Left lung (tissue), 10 donors: ENCODE measurements around the gene ZFP36. TPM values are rescaled to one million over a fixed set of nuclear protein-coding genes. Genes with fewer than 3 reads are reported as not detected.

Experiments used
- ATAC-seq: fragments of 200-7000 bp; cut with Tn5 transposase; one replicate; pipeline ENCODE4 v1.9.1; 2020; ENCODE audit warnings: moderate library complexity
- DNase-seq, 4 donors: peaks; one replicate each; pipeline ENCODE4 v3.0.0-alpha.2; 2013 to 2020
- H3K27ac ChIP-seq, 2 donors: fragments of 200-600 bp; sonication (generic) in 1 of 2; one replicate each; pipeline versions ENCODE4 v1.5.0 to v1.8.0; 2020 to 2021
- H3K27me3 ChIP-seq, 2 donors: fragments of 200-600 bp; sonication (generic) in 1 of 2; one replicate each; pipeline versions ENCODE4 v1.5.0 to v1.8.0; 2020 to 2021
- H3K36me3 ChIP-seq, 2 donors: fragments of 200-600 bp; sonication (generic) in 1 of 2; one replicate each; pipeline versions ENCODE4 v1.5.0 to v1.8.0; 2020 to 2021
- H3K4me1 ChIP-seq, 2 donors: fragments of 200-600 bp; one replicate each; pipeline ENCODE4 v1.8.0; 2021
- H3K4me3 ChIP-seq, 2 donors: fragments of 200-600 bp; sonication (generic) in 1 of 2; one replicate each; pipeline versions ENCODE4 v1.5.0 to v1.8.0; 2020 to 2021; ENCODE audit warnings: mild to moderate bottlenecking in 1 of 2
- H3K9me3 ChIP-seq, 2 donors: fragments of 200-600 bp; sonication (generic) in 1 of 2; one replicate each; pipeline versions ENCODE4 v1.5.0 to v1.8.0; 2020 to 2021
- intact Hi-C, 2 donors: fragments of 100-400 bp; cut with DNase I; formaldehyde crosslinking; loops; one replicate each; pipeline versions ENCODE4 v1.11.2 to v1.14.2; 2022
- polyA plus RNA-seq, 6 donors: library from polyadenylated mRNA; unstranded; fragments of 120-200 nt; gene quantifications; one replicate each; pipeline ENCODE4 v1.2.1, GENCODE V29; 2013; ENCODE audit not compliant: insufficient read length in 6 of 6
- total RNA-seq, 2 donors: library from RNA; stranded (reverse); fragmentation: NEBNext Ultra II Directional; extraction: Animal tissue kit (Norgen Biotek cat#: 25700); gene quantifications; one replicate each; pipeline ENCODE4 v1.2.1, GENCODE V29; 2021
- TF ChIP-seq, protein P1 (sequence below), 2 donors: fragments of 200-600 bp; sonication (generic) in 1 of 2; IDR thresholded peaks; one replicate each; pipeline versions ENCODE4 v1.5.0 to v1.8.0; 2021; ENCODE audit warnings: antibody characterized with exemption in 2 of 2
- donor health status: DM: no; HTN: yes; CAD: no.
- donor health status: DM: no; HTN: no; CAD: no.

The ZFP36 gene
- total and polyA plus RNA-seq, 8 donors, result 25.4 to 295 (median 101) TPM

DNA sequence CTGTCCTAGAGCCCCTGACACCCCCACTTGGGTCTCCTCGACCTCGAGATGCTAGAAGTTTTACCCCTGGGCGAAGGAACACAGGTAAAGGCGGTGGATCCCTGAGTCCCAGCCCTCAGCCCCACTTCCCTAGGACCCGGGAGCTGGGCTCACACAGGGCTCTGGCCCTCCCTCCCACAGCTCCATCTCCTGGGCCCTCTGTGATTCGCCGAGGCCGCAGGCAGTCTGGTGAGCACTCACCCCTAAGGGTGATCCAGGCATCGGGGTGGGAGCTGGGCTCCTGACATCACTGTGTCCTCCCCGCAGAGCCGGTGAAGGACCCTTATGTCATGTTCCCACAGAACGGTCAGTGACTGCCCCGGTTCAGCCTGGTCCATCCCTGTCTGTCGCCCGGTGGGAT is 14.1 kb downstream of the ZFP36 start:
- H3K36me3 ChIP-seq, result peaks cover 0 to 80% of the 10 kb centered on the region in 2 donors
- H3K27ac ChIP-seq, result no peak overlapping the region
- no peak overlapping the region for H3K4me3 ChIP-seq
- no peaks in the 10 kb centered on the region for H3K9me3 ChIP-seq
- TF ChIP-seq, protein P1, sequence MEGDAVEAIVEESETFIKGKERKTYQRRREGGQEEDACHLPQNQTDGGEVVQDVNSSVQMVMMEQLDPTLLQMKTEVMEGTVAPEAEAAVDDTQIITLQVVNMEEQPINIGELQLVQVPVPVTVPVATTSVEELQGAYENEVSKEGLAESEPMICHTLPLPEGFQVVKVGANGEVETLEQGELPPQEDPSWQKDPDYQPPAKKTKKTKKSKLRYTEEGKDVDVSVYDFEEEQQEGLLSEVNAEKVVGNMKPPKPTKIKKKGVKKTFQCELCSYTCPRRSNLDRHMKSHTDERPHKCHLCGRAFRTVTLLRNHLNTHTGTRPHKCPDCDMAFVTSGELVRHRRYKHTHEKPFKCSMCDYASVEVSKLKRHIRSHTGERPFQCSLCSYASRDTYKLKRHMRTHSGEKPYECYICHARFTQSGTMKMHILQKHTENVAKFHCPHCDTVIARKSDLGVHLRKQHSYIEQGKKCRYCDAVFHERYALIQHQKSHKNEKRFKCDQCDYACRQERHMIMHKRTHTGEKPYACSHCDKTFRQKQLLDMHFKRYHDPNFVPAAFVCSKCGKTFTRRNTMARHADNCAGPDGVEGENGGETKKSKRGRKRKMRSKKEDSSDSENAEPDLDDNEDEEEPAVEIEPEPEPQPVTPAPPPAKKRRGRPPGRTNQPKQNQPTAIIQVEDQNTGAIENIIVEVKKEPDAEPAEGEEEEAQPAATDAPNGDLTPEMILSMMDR (IDR thresholded peaks at IDR 0.05), result no peak
- H3K4me1 ChIP-seq, result peaks cover 0 to 9% of the 10 kb centered on the region in 2 donors
- H3K27me3 ChIP-seq, result no peaks in the 10 kb centered on the region
- peak in 1 of 4 donors; percentile 61 for DNase-seq
- intact Hi-C loops, result no loop called here
- ATAC-seq, result no peak

- H3K27ac ChIP-seq, result no peak overlapping the region
- H3K4me3 ChIP-seq, result no peak overlapping the region
- peaks cover 0 to 77% of the 10 kb centered on the region in 2 donors for H3K36me3 ChIP-seq
- DNase-seq (no peak), ATAC-seq (no peak)
- TF ChIP-seq, protein P1 (IDR thresholded peaks at IDR 0.05), result no peak
- intact Hi-C loops, result no loop called here
- no peaks in the 10 kb centered on the region for H3K4me1 ChIP-seq
- H3K9me3 ChIP-seq, result no peaks in the 10 kb centered on the region
- H3K27me3 ChIP-seq, result no peaks in the 10 kb centered on the region
Measured at GRCh38 chr19:39422020-39422419, 15.4 kb downstream of the ZFP36 start.

- H3K4me1 ChIP-seq, result peaks cover under 1 to 5% of the 10 kb centered on the region in 2 donors
- H3K4me3 ChIP-seq, result no peak overlapping the region
- ATAC-seq, result no peak
- H3K9me3 ChIP-seq, result no peaks in the 10 kb centered on the region
- H3K27me3 ChIP-seq, result no peaks in the 10 kb centered on the region
- peaks cover 0 to 62% of the 10 kb centered on the region in 2 donors for H3K36me3 ChIP-seq
- intact Hi-C loops, result no loop called here
- DNase-seq, result peak in 1 of 4 donors; percentile 76
- H3K27ac ChIP-seq, result no peak overlapping the region
- TF ChIP-seq, protein P1 (IDR thresholded peaks at IDR 0.05), result no peak
Measured at GRCh38 chr19:39423258-39424086, 16.8 kb downstream of the ZFP36 start.

GRCh38 chr19:39424934-39425333 is 18.3 kb downstream of the ZFP36 start:
- TF ChIP-seq, protein P1 (IDR thresholded peaks at IDR 0.05), result no peak
- Histone ChIP-seq H3K27me3 (no peaks in the 10 kb centered on the region), H3K27ac (no peak overlapping the region), H3K9me3 (no peaks in the 10 kb centered on the region), H3K4me1 (peaks cover 7 to 20% of the 10 kb centered on the region in 2 donors), H3K36me3 (peaks cover 0 to 50% of the 10 kb centered on the region in 2 donors), H3K4me3 (no peak overlapping the region)
- intact Hi-C loops, result no loop called here
- ATAC-seq (no peak), DNase-seq (no peak)

DNA sequence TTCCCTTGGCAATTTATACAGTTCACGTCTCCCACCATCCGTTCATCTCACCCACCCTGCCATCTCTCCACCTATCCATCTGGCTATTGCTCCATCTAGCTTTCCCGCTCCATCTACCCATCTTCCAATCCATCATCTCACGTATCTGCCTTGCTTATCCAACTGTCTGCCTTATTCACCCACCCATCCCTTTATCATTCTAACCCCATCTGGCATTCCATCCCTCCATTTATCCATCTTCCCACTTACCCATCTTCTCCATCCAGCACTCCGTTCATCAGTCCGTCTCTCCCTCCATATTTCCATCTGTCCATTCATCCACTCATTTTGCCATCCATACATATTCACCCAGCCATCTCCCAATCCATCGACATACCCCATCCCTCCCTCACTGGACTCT is 19.1 kb downstream of the ZFP36 start:
- TF ChIP-seq, protein P1 (IDR thresholded peaks at IDR 0.05), result no peak
- intact Hi-C loops, result no loop called here

More for the DNA sequence above, 19.1 kb downstream of the ZFP36 start:
- Histone ChIP-seq H3K36me3 (peaks cover 0 to 43% of the 10 kb centered on the region in 2 donors), H3K9me3 (no peaks in the 10 kb centered on the region), H3K27me3 (no peaks in the 10 kb centered on the region), H3K4me3 (no peak overlapping the region), H3K4me1 (peaks cover 7 to 26% of the 10 kb centered on the region in 2 donors), H3K27ac (no peak overlapping the region)
- DNase-seq (no peak), ATAC-seq (no peak)
